22Rv1 (cell line): Measurements from ENCODE around the gene PLPP1.
A peak's percentile ranks its signal among the peaks of the same experiment; 100 is the strongest.

Source experiments
- H3K27ac ChIP-seq: fragments of 450-650 bp; 2 replicates; pipeline ENCODE4 v1.5.1; 2017
- CTCF ChIP-seq: fragments of 450-650 bp; IDR thresholded peaks from 2 replicates; pipeline ENCODE4 v1.5.1; 2017; ENCODE audit warnings: mild to moderate bottlenecking
- ZFX ChIP-seq: fragments of 450-650 bp; IDR thresholded peaks from 2 replicates; pipeline ENCODE4 v1.6.1; 2017; ENCODE audit warnings: antibody characterized with exemption, borderline replicate concordance

Gene PLPP1

GRCh38 chr5:55520117-55520839 lies 14.5 kb downstream of the PLPP1 start:
- peak overlapping the region; percentile 60 for H3K27ac ChIP-seq
- TF ChIP-seq CTCF (no peak), ZFX (no peak)

GRCh38 chr5:55518831-55519390 lies 15.9 kb downstream of the PLPP1 start:
- no peak for TF ChIP-seq CTCF
- no peak for TF ChIP-seq ZFX
- H3K27ac ChIP-seq = peak overlapping the region; percentile 60

GRCh38 chr5:55517804-55518203 lies 17.0 kb downstream of the PLPP1 start:
- TF ChIP-seq CTCF (no peak), ZFX (no peak)
- 0 out of 2 replicates have a peak overlapping the region, but pooled peaks have one; percentile 1 for H3K27ac ChIP-seq

- TF ChIP-seq CTCF (no peak), ZFX (no peak)
- H3K27ac ChIP-seq = peak overlapping the region; percentile 41; the same call in 1 of the 2 replicates
These were observed 23.8 kb downstream of the PLPP1 start for GRCh38 chr5:55511010-55511409.

- peak overlapping the region; percentile 41 for H3K27ac ChIP-seq
- TF ChIP-seq CTCF (no peak), ZFX (no peak)
These were observed 24.3 kb downstream of the PLPP1 start for GRCh38 chr5:55510523-55510880.

GRCh38 chr5:55509796-55510522 lies 24.8 kb downstream of the PLPP1 start:
- H3K27ac ChIP-seq = peak overlapping the region; percentile 41
- TF ChIP-seq ZFX (no peak), CTCF (no peak)

GRCh38 chr5:55509097-55509496 lies 25.7 kb downstream of the PLPP1 start:
- no peak for TF ChIP-seq CTCF
- TF ChIP-seq ZFX = no peak

More at GRCh38 chr5:55509097-55509496, 25.7 kb downstream of the PLPP1 start:
- H3K27ac ChIP-seq = peak overlapping the region; percentile 41
